Astrocyte of the spinal cord (primary cell): ENCODE measurements around the gene RNASE2.
A peak's percentile ranks its signal among the peaks of the same experiment; 100 is the strongest.

ENCODE experiments used
- DNase-seq: peaks from one replicate; pipeline ENCODE4 v3.0.0; 2011; ENCODE audit warnings: low read depth, low spot score
- H3K4me3 ChIP-seq: 2 replicates; pipeline ENCODE4 v1.5.1; 2011; ENCODE audit warnings: low read depth, mild to moderate bottlenecking, low read length, moderate library complexity
- CTCF ChIP-seq: IDR thresholded peaks from 2 replicates; pipeline ENCODE4 v1.5.1; 2012; ENCODE audit warnings: low read depth, mild to moderate bottlenecking, low read length, inconsistent platforms
- in situ Hi-C: cut with HindIII; loops from 2 replicates; pipeline ENCODE4 v1.10.0; 2017; ENCODE audit warnings: low sequenced_read_pairs

RNASE2 gene

GRCh38 chr14:20989471-20989786, 34.1 kb downstream of the RNASE2 start:
- no peak for DNase-seq
- peak overlapping the region; percentile 89 for H3K4me3 ChIP-seq
- TF ChIP-seq CTCF: no peak
- in situ Hi-C loops: no loop called here

- peak; percentile 46 for TF ChIP-seq CTCF
- in situ Hi-C loops: no loop called here
- H3K4me3 ChIP-seq: peak within 1 kb of the TSS; percentile 89
- peak; percentile 98 for DNase-seq
Measured at GRCh38 chr14:20989787-20990600, 34.7 kb downstream of the RNASE2 start, which contains the start of gene METTL17. TSS of gene METTL17 (plus strand) at chr14:20989980. CDS start at chr14:20990003, 23 bp downstream.

DNA sequence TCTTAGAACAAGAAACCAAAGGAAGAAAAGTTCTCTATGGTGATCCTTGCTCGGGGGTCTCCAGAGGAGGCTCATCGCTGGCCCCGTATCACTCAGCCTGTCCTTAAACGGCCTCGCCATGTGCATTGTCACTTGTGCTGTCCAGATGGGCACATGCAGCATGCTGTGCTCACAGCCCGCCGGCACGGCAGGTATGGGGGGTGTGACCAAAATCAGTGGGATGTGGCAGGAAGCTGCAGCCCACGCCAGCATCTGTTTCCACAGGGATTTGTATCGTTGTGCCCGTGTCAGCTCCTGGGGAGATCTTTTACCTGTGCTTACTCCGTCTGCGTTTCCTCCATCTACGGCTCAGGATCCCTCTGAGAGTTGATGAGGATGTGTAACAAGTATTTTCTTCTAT, 41.2 kb downstream of the RNASE2 start:
- no peak overlapping the region for H3K4me3 ChIP-seq
- in situ Hi-C loops: no loop called here
- no peak for TF ChIP-seq CTCF
- DNase-seq: no peak

- no peak for DNase-seq
- no peak for TF ChIP-seq CTCF
- in situ Hi-C loops: no loop called here
- no peak overlapping the region for H3K4me3 ChIP-seq
Measured at GRCh38 chr14:20997115-20997514, 41.8 kb downstream of the RNASE2 start.

- no peak for TF ChIP-seq CTCF
- no peak for DNase-seq
- in situ Hi-C loops: no loop called here
- no peak overlapping the region for H3K4me3 ChIP-seq
Measured at GRCh38 chr14:20997564-20997963, 42.3 kb downstream of the RNASE2 start.

GRCh38 chr14:20998139-20998538, 42.9 kb downstream of the RNASE2 start:
- in situ Hi-C loops: no loop called here
- no peak for DNase-seq
- TF ChIP-seq CTCF: no peak
- no peak overlapping the region for H3K4me3 ChIP-seq
